Testis (tissue), 2 donors: Measurements from ENCODE around the gene SETD1B.

Source experiments
- CTCF ChIP-seq, 3 experiments: fragments of 450-650 bp in 2 of 3; fragments of 200-600 bp in 1 of 3; sonication (generic) in 1 of 3; IDR thresholded peaks; one replicate each; pipeline ENCODE4 v1.5.1; 2016 to 2019; ENCODE audit warnings: antibody characterized with exemption in 3 of 3, mild to moderate bottlenecking in 2 of 3, moderate library complexity in 1 of 3
- POLR2A ChIP-seq: fragments of 450-650 bp; IDR thresholded peaks from one replicate; pipeline ENCODE4 v1.6.1; 2017; ENCODE audit warnings: antibody characterized with exemption, mild to moderate bottlenecking, moderate library complexity

GRCh38 chr12:121825041-121825523 lies 21.3 kb downstream of the SETD1B start:
- TF ChIP-seq CTCF (IDR thresholded peaks at IDR 0.05) (no peak), POLR2A (no peak)
